ENCODE results near the gene SERPINA9. TPM values are rescaled to one million over a fixed set of nuclear protein-coding genes. Genes with fewer than 3 reads are reported as not detected.
"Not testable (repeated sequence)": the region's sequence is repeated elsewhere in the genome, so short reads cannot be mapped to it uniquely, and the experiment has no call there.

Gene SERPINA9
- total RNA-seq, 1 experiment from 2014 or later: not detected

DNA sequence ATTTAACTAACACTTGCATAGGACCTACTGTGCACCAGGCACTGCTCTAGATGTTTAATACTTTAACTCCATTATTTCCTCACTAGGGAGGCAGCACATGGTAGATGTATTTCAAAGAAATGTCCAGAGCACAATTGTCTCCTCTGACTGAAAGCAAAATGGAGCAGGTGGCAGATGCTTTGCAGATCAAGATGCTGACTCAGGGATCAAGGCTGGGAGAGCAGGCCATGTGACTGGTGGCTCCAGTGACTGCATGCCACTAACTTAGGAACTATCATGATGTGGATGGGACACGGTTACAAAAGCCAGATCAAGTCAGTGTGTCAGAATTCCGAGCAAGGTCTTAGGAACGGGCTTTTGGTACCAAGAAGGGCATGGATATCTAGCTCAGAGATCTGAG lies 51.6 kb downstream of the SERPINA9 start:
- Mint-ChIP-seq H3K9me3 (ENCODE audit: low read depth, unreplicated experiment) (no peaks in the 10 kb centered on the region), H3K27me3 (ENCODE audit: unreplicated experiment) (no peaks in the 10 kb centered on the region), H3K36me3 (ENCODE audit: insufficient read depth, unreplicated experiment) (no peaks in the 10 kb centered on the region)

DNA sequence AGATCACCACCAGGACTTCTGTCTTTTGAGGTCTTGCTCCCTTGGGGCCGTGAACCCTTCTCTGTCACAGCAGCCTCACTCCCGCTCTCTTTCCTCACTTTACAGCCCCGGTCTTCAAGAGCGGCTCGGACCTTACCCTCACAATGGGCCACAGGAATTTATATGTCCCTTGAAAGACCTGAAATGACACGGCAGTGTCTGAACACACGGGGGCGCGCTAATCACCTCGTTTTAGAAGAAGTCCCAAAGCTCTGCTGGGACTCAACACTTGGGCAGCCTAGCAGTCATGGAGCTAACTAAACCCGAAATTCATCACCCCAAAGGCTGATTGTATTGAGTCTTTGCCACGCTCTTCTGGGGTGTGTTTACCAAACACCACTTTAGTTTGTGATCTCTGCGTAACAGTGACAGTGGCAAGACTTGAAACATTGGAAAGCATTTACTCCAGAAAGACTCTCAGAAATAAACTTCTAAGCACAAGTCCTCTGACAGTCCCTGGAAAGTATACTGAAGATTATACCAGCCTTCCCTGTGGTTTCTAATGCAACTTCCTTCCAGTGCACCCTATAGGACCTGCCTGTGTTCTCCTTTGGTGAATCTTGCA lies 52.4 kb downstream of the SERPINA9 start:
- no peaks in the 10 kb centered on the region for H3K36me3 Mint-ChIP-seq (ENCODE audit: insufficient read depth, unreplicated experiment)
- CTCF ChIA-PET: interaction anchor here (0.7 to 1.0 kb wide), 4 partner anchors 10 to 125 kb away, joined by 3 to 13 read pairs (median 4); no protein-coding TSS in a partner anchor
- intact Hi-C loops (cut with micrococcal nuclease; ENCODE audit: unreplicated experiment): no loop called here

More for the DNA sequence above, 51.6 kb downstream of the SERPINA9 start:
- peaks cover 8% of the 10 kb centered on the region for H3K4me1 Mint-ChIP-seq (ENCODE audit: low read depth, unreplicated experiment)
- DNase-seq: no peak
- BruUV-seq (replicated peaks): no TSS peak
- CTCF ChIA-PET: no interaction called here
- H3K27ac Mint-ChIP-seq (ENCODE audit: unreplicated experiment): no peak overlapping the region
- no peak overlapping the region for H3K4me3 Mint-ChIP-seq (ENCODE audit: low read depth, unreplicated experiment)
- intact Hi-C loops (cut with micrococcal nuclease; ENCODE audit: unreplicated experiment): no loop called here
- TF ChIP-seq, protein P1, sequence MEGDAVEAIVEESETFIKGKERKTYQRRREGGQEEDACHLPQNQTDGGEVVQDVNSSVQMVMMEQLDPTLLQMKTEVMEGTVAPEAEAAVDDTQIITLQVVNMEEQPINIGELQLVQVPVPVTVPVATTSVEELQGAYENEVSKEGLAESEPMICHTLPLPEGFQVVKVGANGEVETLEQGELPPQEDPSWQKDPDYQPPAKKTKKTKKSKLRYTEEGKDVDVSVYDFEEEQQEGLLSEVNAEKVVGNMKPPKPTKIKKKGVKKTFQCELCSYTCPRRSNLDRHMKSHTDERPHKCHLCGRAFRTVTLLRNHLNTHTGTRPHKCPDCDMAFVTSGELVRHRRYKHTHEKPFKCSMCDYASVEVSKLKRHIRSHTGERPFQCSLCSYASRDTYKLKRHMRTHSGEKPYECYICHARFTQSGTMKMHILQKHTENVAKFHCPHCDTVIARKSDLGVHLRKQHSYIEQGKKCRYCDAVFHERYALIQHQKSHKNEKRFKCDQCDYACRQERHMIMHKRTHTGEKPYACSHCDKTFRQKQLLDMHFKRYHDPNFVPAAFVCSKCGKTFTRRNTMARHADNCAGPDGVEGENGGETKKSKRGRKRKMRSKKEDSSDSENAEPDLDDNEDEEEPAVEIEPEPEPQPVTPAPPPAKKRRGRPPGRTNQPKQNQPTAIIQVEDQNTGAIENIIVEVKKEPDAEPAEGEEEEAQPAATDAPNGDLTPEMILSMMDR (IDR thresholded peaks at IDR 0.05; ENCODE audit: unreplicated experiment): no peak

DNA sequence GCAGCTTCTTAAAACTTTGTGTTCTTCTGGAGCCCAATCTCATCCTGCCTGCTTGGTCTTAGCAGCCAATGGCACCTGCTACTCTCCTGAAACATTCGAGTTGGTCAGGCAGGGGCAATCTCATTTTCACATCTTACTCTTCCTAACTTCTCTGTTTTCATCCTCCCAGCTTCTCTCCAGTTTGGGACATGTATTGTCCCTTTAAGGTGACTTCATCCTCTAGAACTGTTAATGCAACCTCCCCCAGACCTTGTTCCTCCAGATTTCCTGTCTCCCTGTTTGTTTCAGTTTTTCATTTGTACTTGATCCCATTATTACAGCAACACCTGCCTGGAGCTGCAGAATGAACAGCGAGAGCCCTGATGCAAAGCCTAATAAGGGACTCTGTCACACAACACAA lies 54.7 kb downstream of the SERPINA9 start:
- CTCF ChIA-PET: no interaction called here
- peaks cover 3% of the 10 kb centered on the region for H3K27me3 Mint-ChIP-seq (ENCODE audit: unreplicated experiment)
- intact Hi-C loops (cut with micrococcal nuclease; ENCODE audit: unreplicated experiment): no loop called here
- H3K27ac Mint-ChIP-seq (ENCODE audit: unreplicated experiment): no peak overlapping the region
- no TSS peak for BruUV-seq (replicated peaks)
- no peaks in the 10 kb centered on the region for H3K36me3 Mint-ChIP-seq (ENCODE audit: insufficient read depth, unreplicated experiment)
- DNase-seq: no peak
- peaks cover 1% of the 10 kb centered on the region for H3K9me3 Mint-ChIP-seq (ENCODE audit: low read depth, unreplicated experiment)
- H3K4me3 Mint-ChIP-seq (ENCODE audit: low read depth, unreplicated experiment): no peak overlapping the region
- TF ChIP-seq, protein P1 (IDR thresholded peaks at IDR 0.05; ENCODE audit: unreplicated experiment): no peak
- H3K4me1 Mint-ChIP-seq (ENCODE audit: low read depth, unreplicated experiment): peaks cover 8% of the 10 kb centered on the region

More for the DNA sequence above, 52.4 kb downstream of the SERPINA9 start:
- no TSS peak for BruUV-seq (replicated peaks)
- DNase-seq: peak; percentile 81
- TF ChIP-seq, protein P1 (IDR thresholded peaks at IDR 0.05; ENCODE audit: unreplicated experiment): peak; percentile 56
- H3K27ac Mint-ChIP-seq (ENCODE audit: unreplicated experiment): no peak overlapping the region
- no peaks in the 10 kb centered on the region for H3K27me3 Mint-ChIP-seq (ENCODE audit: unreplicated experiment)
- H3K9me3 Mint-ChIP-seq (ENCODE audit: low read depth, unreplicated experiment): no peaks in the 10 kb centered on the region
- peak overlapping the region; percentile 32 for H3K4me3 Mint-ChIP-seq (ENCODE audit: low read depth, unreplicated experiment)
- H3K4me1 Mint-ChIP-seq (ENCODE audit: low read depth, unreplicated experiment): peaks cover 8% of the 10 kb centered on the region

DNA sequence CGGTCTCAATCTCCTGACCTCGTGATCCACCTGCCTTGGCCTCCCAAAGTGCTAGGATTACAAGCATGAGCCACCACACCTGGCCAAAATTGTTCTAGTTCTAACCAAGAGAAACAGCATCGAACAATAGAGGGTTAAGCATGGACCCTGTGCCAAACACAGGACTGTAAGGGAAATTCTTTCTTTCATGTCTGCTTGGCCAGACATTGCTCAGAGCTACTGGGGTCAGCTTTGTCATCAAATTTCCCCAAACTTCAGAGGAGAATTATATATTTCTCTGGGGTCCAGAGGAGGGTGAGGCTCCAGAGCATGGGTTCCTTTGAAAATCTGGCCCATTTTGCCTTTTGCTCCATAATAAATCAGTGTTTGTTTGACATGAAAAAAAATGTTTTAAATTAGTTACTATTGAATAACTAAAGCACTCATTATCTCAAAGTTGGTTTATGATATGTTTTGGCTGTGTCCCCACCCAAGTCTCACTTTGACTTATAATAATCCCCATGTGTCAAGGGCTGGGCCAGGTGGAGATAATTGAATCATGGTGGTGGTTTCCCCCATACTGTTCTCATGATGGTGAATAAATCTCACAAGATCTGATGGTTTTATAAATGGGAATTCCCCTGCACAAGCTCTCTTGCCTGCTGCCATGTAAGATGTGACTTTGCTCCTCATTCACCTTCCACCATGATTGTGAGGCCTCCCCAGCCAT lies 58.3 kb downstream of the SERPINA9 start:
- H3K9me3 Mint-ChIP-seq (ENCODE audit: low read depth, unreplicated experiment); DNase-seq; BruUV-seq (replicated peaks); H3K4me3 Mint-ChIP-seq (ENCODE audit: low read depth, unreplicated experiment); H3K36me3 Mint-ChIP-seq (ENCODE audit: insufficient read depth, unreplicated experiment); H3K4me1 Mint-ChIP-seq (ENCODE audit: low read depth, unreplicated experiment); H3K27ac Mint-ChIP-seq (ENCODE audit: unreplicated experiment): not testable (repeated sequence)
- CTCF ChIA-PET: interaction anchor here (0.6 kb wide), 1 partner anchor 98 kb away, joined by 4 read pairs; no protein-coding TSS in a partner anchor
- peaks cover 11% of the 10 kb centered on the region for H3K27me3 Mint-ChIP-seq (ENCODE audit: unreplicated experiment)
- intact Hi-C loops (cut with micrococcal nuclease; ENCODE audit: unreplicated experiment): loop anchor here (10.0 kb wide), 1 partner anchor 243 kb away; the partner anchor contains the start of gene PPP4R4

Other genes starting within 250 kb of the SERPINA9 start
- gene SERPINA10, start 182.9 kb downstream of the SERPINA9 start, total RNA-seq (2022): not detected in 2 replicates
- gene SERPINA6, start 152.9 kb downstream of the SERPINA9 start, total RNA-seq (2022): 4.5 and 5.8 TPM in 2 replicates
- gene SERPINA2, start 109.5 kb downstream of the SERPINA9 start, total RNA-seq (2022): not detected in 2 replicates
- 167 and 235 TPM in 2 replicates for gene SERPINA1, start 87.6 kb downstream of the SERPINA9 start, total RNA-seq (2022)
- not detected in 2 replicates for gene SERPINA11, start 23.4 kb downstream of the SERPINA9 start, total RNA-seq (2022)
- not detected in 2 replicates for gene SERPINA12, start 33.3 kb upstream of the SERPINA9 start, total RNA-seq (2022)
- gene SERPINA4, start 85.2 kb upstream of the SERPINA9 start, total RNA-seq (2022): 9.8 and 17.3 TPM in 2 replicates
- 20.7 and 21.6 TPM in 2 replicates for gene SERPINA5, start 105.2 kb upstream of the SERPINA9 start, total RNA-seq (2022)
- gene SERPINA3, start 136.2 kb upstream of the SERPINA9 start, total RNA-seq (2022): 1,748 and 2,914 TPM in 2 replicates